CD8-positive, alpha-beta memory T cell (primary cell): ENCODE results near the gene GSK3A. TPM values are rescaled to one million over a fixed set of nuclear protein-coding genes. Genes with fewer than 3 reads are reported as not detected.
A peak's percentile ranks its signal among the peaks of the same experiment; 100 is the strongest.

ENCODE experiments used
- CTCF ChIA-PET: fragments of 350-600 bp; sonication (Branson Sonifier 250); formaldehyde crosslinking; loops from one replicate; lab custom pipeline; 2021; ENCODE audit warnings: antibody characterized with exemption; lab: Charles Lee
- POLR2A ChIA-PET: fragments of 350-600 bp; sonication (Branson Sonifier 250); formaldehyde crosslinking; loops from one replicate; lab custom pipeline; 2021; ENCODE audit warnings: antibody characterized with exemption; lab: Charles Lee
- DNase-seq, 5 donors: peaks; one replicate each; pipeline versions ENCODE4 v3.0.0 to v3.0.0-alpha.2; 2020 to 2022; ENCODE audit warnings: mixed read lengths in 1 of 5
- H3K27ac ChIP-seq: one replicate; pipeline ENCODE4 v1.7.0; 2013; ENCODE audit warnings: low read depth, mild to moderate bottlenecking, low read length, moderate library complexity
- H3K27me3 ChIP-seq: 2 replicates; pipeline ENCODE4 v1.7.0; 2013; ENCODE audit warnings: low read length, mild to moderate bottlenecking; ENCODE audit not compliant: insufficient read depth, poor library complexity, severe bottlenecking
- H3K36me3 ChIP-seq: 2 replicates; pipeline ENCODE4 v1.7.0; 2013; ENCODE audit warnings: mild to moderate bottlenecking, low read length, moderate library complexity; ENCODE audit not compliant: insufficient read depth
- H3K4me1 ChIP-seq: 2 replicates; pipeline ENCODE4 v1.7.0; 2013; ENCODE audit warnings: mild to moderate bottlenecking, low read length, moderate library complexity; ENCODE audit not compliant: insufficient read depth
- H3K4me3 ChIP-seq: 2 replicates; pipeline ENCODE4 v1.7.0; 2013; ENCODE audit warnings: mild to moderate bottlenecking, low read length
- H3K9me3 ChIP-seq: 2 replicates; pipeline ENCODE4 v1.7.0; 2013; ENCODE audit warnings: mild to moderate bottlenecking, low read length
- H3K27ac Mint-ChIP-seq, 8 donors: one replicate each; pipeline ENCODE4 v1.8.0; 2020 to 2021; ENCODE audit warnings: mixed read lengths in 8 of 8, mild to moderate bottlenecking in 6 of 8, inconsistent platforms in 3 of 8, moderate library complexity in 3 of 8
- H3K27me3 Mint-ChIP-seq, 2 donors: one replicate each; pipeline ENCODE4 v1.8.0; 2020 to 2021; ENCODE audit warnings: mixed read lengths in 2 of 2, mild to moderate bottlenecking in 1 of 2, moderate library complexity in 1 of 2
- H3K36me3 Mint-ChIP-seq, 3 donors: one replicate each; pipeline ENCODE4 v1.8.0; 2020 to 2021; ENCODE audit warnings: mixed read lengths in 3 of 3, inconsistent platforms in 1 of 3, mild to moderate bottlenecking in 1 of 3
- H3K4me1 Mint-ChIP-seq, 3 donors: one replicate each; pipeline ENCODE4 v1.8.0; 2020 to 2021; ENCODE audit warnings: mixed read lengths in 3 of 3, inconsistent platforms in 1 of 3, mild to moderate bottlenecking in 1 of 3
- H3K4me3 Mint-ChIP-seq, 7 donors: one replicate each; pipeline ENCODE4 v1.8.0; 2020 to 2021; ENCODE audit warnings: mixed read lengths in 7 of 7, mild to moderate bottlenecking in 6 of 7, moderate library complexity in 4 of 7, inconsistent platforms in 2 of 7
- H3K9me3 Mint-ChIP-seq, 5 donors: one replicate each; pipeline ENCODE4 v1.8.0; 2020 to 2022; ENCODE audit warnings: mixed read lengths in 5 of 5, mild to moderate bottlenecking in 3 of 5, moderate library complexity in 2 of 5, inconsistent platforms in 1 of 5
- polyA plus RNA-seq: library from polyadenylated mRNA; unstranded; fragments of 300-500 nt; fragmentation: Illumina TruSeq; gene quantifications from one replicate; pipeline ENCODE4 v1.2.3, GENCODE V29; 2021
- total RNA-seq, 2 experiments: library from RNA; stranded (reverse); gene quantifications; one replicate each; pipeline ENCODE4 v1.2.3, GENCODE V29; 2021

Gene GSK3A
- total and polyA plus RNA-seq, 3 experiments from 2014 or later: 23.8 to 53.5 (median 52.9) TPM

DNA sequence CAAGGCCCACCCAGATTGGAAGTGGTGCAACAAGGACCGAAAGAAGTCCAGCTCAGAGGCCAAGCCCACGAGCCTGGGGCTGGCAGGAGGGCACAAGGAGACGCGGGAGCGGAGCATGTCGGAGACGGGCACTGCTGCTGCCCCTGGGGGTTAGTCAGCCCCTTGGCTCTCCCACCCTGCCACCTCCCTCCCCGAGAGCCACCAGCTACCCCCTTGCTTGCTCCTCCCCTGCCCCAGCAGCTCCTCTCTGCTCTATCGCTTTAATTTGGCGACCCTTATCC, 45.4 kb upstream of the GSK3A start:
- Mint-ChIP-seq H3K4me3 (no peak overlapping the region), H3K27ac (no peak overlapping the region), H3K9me3 (no peaks in the 10 kb centered on the region), H3K36me3 (peaks cover 0 to 65% (median 0%) of the 10 kb centered on the region in 3 donors), H3K4me1 (peaks cover 15 to 26% (median 16%) of the 10 kb centered on the region in 3 donors), H3K27me3 (no peaks in the 10 kb centered on the region)
- no peak for DNase-seq
- H3K4me3 ChIP-seq: no peak overlapping the region
- H3K9me3 ChIP-seq: no peaks in the 10 kb centered on the region
- no peaks in the 10 kb centered on the region for H3K27me3 ChIP-seq
- peaks cover 20% of the 10 kb centered on the region for H3K36me3 ChIP-seq
- no peak overlapping the region for H3K27ac ChIP-seq
- ChIA-PET CTCF (no interaction called here), POLR2A (no interaction called here)
- H3K4me1 ChIP-seq: peaks cover 24% of the 10 kb centered on the region

DNA sequence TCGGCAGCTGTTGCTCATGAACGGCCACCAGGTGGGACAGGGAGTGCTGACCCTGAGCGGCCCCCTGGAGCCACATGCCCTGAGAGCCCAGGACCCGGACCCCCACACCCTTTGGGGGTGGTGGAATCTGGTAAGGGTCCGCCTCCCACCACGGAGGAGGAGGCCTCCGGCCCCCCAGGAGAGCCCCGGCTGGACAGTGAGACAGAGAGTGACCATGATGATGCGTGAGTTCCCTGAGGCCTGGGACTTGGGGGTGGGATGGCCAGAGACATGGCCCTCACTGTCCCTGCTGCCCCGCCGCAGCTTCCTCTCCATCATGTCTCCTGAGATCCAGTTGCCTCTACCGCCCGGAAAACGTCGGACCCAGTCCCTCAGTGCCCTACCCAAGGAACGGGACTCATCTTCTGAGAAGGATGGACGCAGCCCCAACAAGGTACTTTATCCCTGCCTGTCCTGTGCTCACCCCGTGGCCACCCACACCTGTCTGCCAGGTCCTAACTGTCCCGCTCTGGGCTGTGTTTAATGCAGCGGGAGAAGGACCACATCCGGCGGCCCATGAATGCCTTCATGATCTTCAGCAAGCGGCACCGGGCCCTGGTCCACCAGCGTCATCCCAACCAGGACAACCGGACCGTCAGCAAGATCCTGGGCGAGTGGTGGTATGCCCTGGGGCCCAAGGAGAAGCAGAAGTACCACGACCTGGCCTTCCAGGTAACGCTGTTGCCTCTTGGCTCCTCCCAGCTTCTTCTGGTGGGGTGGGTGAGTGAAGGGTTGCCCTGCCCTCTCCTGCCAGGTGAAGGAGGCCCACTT, 44.8 kb upstream of the GSK3A start:
- POLR2A ChIA-PET: no interaction called here
- H3K9me3 Mint-ChIP-seq: no peaks in the 10 kb centered on the region

DNA sequence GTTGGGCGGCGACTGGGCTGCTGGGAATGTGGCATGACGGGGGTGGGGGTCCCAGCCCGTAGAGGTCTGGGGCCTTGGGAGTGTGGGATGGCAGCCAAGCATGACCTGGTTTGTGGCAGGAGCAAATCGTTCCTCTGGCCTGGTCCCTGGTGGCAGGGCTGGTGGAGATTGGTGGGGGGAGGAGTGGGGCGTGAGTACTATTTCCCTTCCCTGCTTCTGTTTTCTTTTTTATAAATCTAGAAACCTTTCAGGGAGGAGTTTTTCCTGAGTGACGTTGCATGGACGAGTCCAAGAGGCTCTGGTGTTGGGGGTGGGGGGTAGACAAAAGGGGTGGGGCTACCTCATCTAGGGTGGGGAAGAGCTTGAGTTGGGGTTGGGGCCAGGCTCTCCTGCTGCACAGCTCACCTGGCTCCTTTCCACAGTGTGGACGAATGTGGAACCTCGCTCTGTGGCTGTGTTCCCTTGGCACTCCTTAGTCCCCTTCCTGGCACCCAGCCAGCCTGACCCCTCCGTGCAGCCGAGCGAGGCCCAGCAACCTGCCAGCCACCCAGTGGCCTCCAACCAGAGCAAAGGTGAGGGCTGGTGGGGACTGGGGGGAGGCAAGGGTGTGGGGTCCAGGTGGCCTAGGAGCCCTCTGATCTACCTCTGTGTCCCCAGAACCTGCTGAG, 44.1 kb upstream of the GSK3A start:
- Mint-ChIP-seq H3K4me3 (peak overlapping the region in 4 of 7 donors; percentile 20 to 92 (median 62)), H3K27me3 (no peaks in the 10 kb centered on the region), H3K9me3 (no peaks in the 10 kb centered on the region), H3K4me1 (peaks cover 10 to 25% (median 21%) of the 10 kb centered on the region in 3 donors), H3K27ac (peak overlapping the region in 7 of 8 donors; percentile 72 to 96 (median 86)), H3K36me3 (peaks cover 0 to 54% (median 0%) of the 10 kb centered on the region in 3 donors)
- DNase-seq: no peak
- H3K27ac ChIP-seq: peak overlapping the region; percentile 67
- H3K4me3 ChIP-seq: no peak overlapping the region
- no peaks in the 10 kb centered on the region for H3K9me3 ChIP-seq
- ChIA-PET CTCF (no interaction called here), POLR2A (no interaction called here)
- no peaks in the 10 kb centered on the region for H3K27me3 ChIP-seq
- H3K4me1 ChIP-seq: peaks cover 37% of the 10 kb centered on the region
- H3K36me3 ChIP-seq: peaks cover 20% of the 10 kb centered on the region

More for the DNA sequence above, 44.8 kb upstream of the GSK3A start:
- Histone ChIP-seq H3K4me1 (peaks cover 30% of the 10 kb centered on the region), H3K9me3 (no peaks in the 10 kb centered on the region), H3K4me3 (no peak overlapping the region), H3K27me3 (no peaks in the 10 kb centered on the region), H3K36me3 (peaks cover 20% of the 10 kb centered on the region), H3K27ac (no peak overlapping the region)
- peaks cover 0 to 60% (median 0%) of the 10 kb centered on the region in 3 donors for H3K36me3 Mint-ChIP-seq
- H3K27me3 Mint-ChIP-seq: no peaks in the 10 kb centered on the region
- peaks cover 15 to 26% (median 21%) of the 10 kb centered on the region in 3 donors for H3K4me1 Mint-ChIP-seq
- DNase-seq: no peak
- CTCF ChIA-PET: no interaction called here
- H3K4me3 Mint-ChIP-seq: peak overlapping the region in 1 of 7 donors; percentile 21
- H3K27ac Mint-ChIP-seq: peak overlapping the region in 2 of 8 donors; percentile 42 to 59

DNA sequence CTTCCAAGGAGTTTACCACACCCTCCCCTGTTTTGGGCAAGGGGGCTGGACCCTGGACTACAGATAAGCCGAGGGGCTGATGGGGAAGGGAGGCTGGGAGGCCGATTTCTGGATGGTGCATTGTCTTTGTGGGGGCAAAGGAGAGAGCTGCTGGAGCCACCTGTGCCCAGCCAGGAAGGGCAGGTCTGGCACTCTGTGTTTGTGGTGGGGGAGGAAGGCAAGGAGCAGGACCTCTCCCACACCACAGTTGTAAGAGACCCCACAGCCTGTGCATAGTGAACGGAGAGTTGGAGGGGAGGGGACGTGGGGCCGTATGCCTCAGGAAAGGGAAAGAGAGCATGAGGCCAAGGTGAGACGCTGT, 43.6 kb upstream of the GSK3A start:
- POLR2A ChIA-PET: no interaction called here

DNA sequence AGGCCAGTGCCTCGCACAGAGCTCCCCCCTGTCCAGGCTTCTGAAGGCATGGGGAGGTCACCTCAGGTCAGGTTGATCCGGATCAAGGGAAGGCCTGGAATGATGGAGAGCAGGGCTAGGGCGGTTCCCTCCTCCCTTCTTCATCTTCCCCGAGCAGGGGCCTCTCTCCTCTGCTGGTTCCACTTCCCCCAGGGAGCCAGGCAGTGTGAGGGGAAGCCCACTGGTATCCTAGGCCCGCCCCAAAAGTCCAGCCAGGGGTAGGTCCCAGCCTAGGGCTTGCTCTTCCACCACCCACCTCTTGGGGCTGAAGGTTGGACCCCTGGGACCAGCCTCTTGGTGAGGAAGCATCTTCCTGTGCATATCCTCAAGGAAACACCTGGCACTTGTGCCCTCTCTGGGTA, 43.1 kb upstream of the GSK3A start:
- H3K4me3 Mint-ChIP-seq: peak overlapping the region; percentile 83 to 97 (median 94)
- no peaks in the 10 kb centered on the region for H3K9me3 Mint-ChIP-seq
- H3K4me3 ChIP-seq: peak overlapping the region; percentile 78
- H3K27me3 ChIP-seq: no peaks in the 10 kb centered on the region
- DNase-seq: no peak
- ChIA-PET CTCF (interaction anchor here (1.1 to 1.3 kb wide), 2 partner anchors 43 to 177 kb away, joined by 3 to 4 read pairs; partner anchors contain the start of gene GSK3A), POLR2A (interaction anchor here (0.8 kb wide), 1 partner anchor 15 kb away, joined by 4 read pairs; no protein-coding TSS in a partner anchor)
- peaks cover 20% of the 10 kb centered on the region for H3K36me3 ChIP-seq
- no peaks in the 10 kb centered on the region for H3K9me3 ChIP-seq
- H3K27me3 Mint-ChIP-seq: no peaks in the 10 kb centered on the region
- H3K4me1 ChIP-seq: peaks cover 42% of the 10 kb centered on the region
- H3K4me1 Mint-ChIP-seq: peaks cover 10 to 29% (median 19%) of the 10 kb centered on the region in 3 donors
- H3K27ac ChIP-seq: peak overlapping the region; percentile 67
- H3K36me3 Mint-ChIP-seq: peaks cover 0 to 47% (median 0%) of the 10 kb centered on the region in 3 donors
- peak overlapping the region; percentile 1 to 97 (median 92) for H3K27ac Mint-ChIP-seq

More for the DNA sequence above, 43.6 kb upstream of the GSK3A start:
- Mint-ChIP-seq H3K36me3 (peaks cover 0 to 49% (median 0%) of the 10 kb centered on the region in 3 donors), H3K9me3 (no peaks in the 10 kb centered on the region), H3K27me3 (no peaks in the 10 kb centered on the region), H3K4me3 (peak overlapping the region in 6 of 7 donors; percentile 5 to 97 (median 74)), H3K4me1 (peaks cover 10 to 29% (median 19%) of the 10 kb centered on the region in 3 donors), H3K27ac (peak overlapping the region in 7 of 8 donors; percentile 5 to 96 (median 91))
- Histone ChIP-seq H3K4me1 (peaks cover 42% of the 10 kb centered on the region), H3K36me3 (peaks cover 20% of the 10 kb centered on the region), H3K27me3 (no peaks in the 10 kb centered on the region), H3K9me3 (no peaks in the 10 kb centered on the region), H3K4me3 (no peak overlapping the region), H3K27ac (peak overlapping the region; percentile 67)
- DNase-seq: no peak
- CTCF ChIA-PET: interaction anchor here (1.1 to 1.3 kb wide), 2 partner anchors 43 to 177 kb away, joined by 3 to 4 read pairs; partner anchors contain the start of gene GSK3A

DNA sequence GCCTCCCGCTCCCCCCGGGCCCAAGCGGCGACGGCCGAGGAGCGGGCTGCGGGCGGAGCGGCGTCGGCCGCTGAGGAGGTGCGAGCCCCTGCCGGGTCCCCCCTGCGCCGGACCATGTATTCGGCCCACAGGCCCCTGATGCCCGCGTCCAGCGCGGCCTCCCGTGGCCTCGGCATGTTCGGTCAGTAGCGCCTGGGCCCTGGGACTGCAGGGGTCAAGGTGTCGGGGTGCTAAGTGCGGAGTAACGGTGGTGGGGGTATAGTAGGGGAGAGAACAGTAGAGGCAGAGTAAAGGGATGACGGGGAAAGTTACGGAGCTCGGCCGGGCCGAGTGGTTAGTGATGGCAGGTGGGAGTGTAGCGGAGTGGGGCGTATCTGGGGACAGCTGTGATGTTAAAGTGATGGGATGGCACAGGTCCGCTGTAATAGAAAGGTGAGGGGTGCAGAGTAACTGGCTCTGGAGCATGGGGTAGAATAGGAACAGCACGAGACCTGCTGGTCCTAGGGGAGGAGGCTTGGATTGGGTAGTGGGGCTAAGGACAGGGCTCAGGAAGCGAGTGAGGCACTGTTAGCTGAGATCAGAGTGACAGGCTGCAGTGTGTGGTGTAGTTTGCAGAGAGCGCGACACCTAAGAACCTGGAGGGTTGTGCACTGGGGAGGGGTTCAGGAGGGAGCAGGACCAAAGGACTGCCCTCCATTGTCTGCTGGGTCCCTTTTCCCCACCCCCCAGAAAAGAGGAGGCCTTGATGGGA, 42.4 kb upstream of the GSK3A start:
- Histone ChIP-seq H3K27ac (peak overlapping the region; percentile 67), H3K9me3 (no peaks in the 10 kb centered on the region), H3K27me3 (no peaks in the 10 kb centered on the region), H3K4me3 (peak overlapping the region; percentile 78), H3K36me3 (peaks cover 18% of the 10 kb centered on the region), H3K4me1 (peaks cover 42% of the 10 kb centered on the region)
- peak overlapping the region; percentile 83 to 97 (median 94) for H3K4me3 Mint-ChIP-seq
- H3K36me3 Mint-ChIP-seq: peaks cover 0 to 40% (median 0%) of the 10 kb centered on the region in 3 donors
- peak overlapping the region; percentile 91 to 99 (median 96) for H3K27ac Mint-ChIP-seq
- CTCF ChIA-PET: interaction anchor here (0.6 to 1.3 kb wide), 5 partner anchors 12 to 418 kb away, joined by 3 to 6 read pairs (median 4); partner anchors contain the start of genes CIC and GSK3A
- peaks cover 0 to 2% of the 10 kb centered on the region in 2 donors for H3K27me3 Mint-ChIP-seq
- no peak for DNase-seq
- POLR2A ChIA-PET: interaction anchor here (0.6 to 1.7 kb wide), 8 partner anchors 15 to 86 kb away, joined by 3 to 5 read pairs (median 4); partner anchors contain the start of genes CIC and GSK3A
- H3K4me1 Mint-ChIP-seq: peaks cover 10 to 29% (median 22%) of the 10 kb centered on the region in 3 donors
- H3K9me3 Mint-ChIP-seq: no peaks in the 10 kb centered on the region

DNA sequence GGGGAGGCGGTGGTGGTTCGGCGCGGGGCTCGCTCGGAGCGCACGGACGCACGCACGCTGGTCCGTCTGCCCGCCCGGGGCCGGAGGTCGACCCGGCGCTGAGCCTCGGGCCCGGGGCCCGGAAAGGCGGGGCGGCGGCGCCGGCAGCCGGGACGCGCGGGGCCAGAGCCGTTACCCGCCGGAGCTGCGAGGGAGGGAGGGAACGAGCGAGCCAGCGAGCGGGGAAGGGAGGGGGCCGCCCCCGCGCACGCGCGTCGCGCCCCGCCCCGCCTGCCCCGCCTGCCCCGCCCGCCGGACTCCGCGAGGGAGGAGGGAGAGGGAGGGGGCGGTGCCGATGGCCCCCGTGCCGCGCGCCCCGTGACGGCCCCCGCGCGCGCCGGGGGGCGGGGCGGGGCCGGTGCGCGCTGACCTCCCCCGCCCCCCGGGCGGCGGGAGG, 41.7 kb upstream of the GSK3A start:
- H3K27ac ChIP-seq: no peak overlapping the region
- Mint-ChIP-seq H3K4me3 (no peak overlapping the region), H3K27me3 (peaks cover 0 to 2% of the 10 kb centered on the region in 2 donors), H3K4me1 (peaks cover 17 to 35% (median 29%) of the 10 kb centered on the region in 3 donors), H3K36me3 (peaks cover 0 to 33% (median 0%) of the 10 kb centered on the region in 3 donors), H3K27ac (no peak overlapping the region), H3K9me3 (no peaks in the 10 kb centered on the region)
- ChIA-PET CTCF (interaction anchor here (0.6 to 1.3 kb wide), 3 partner anchors 12 to 417 kb away, joined by 3 to 6 read pairs (median 5); partner anchors contain the start of gene CIC), POLR2A (interaction anchor here (0.6 to 1.7 kb wide), 7 partner anchors 14 to 85 kb away, joined by 3 to 5 read pairs (median 4); partner anchors contain the start of genes CIC and GSK3A)
- peaks cover 48% of the 10 kb centered on the region for H3K4me1 ChIP-seq
- H3K4me3 ChIP-seq: no peak overlapping the region
- DNase-seq: peak; percentile 85 to 91 (median 89)
- H3K9me3 ChIP-seq: no peaks in the 10 kb centered on the region
- no peaks in the 10 kb centered on the region for H3K27me3 ChIP-seq
- H3K36me3 ChIP-seq: peaks cover 12% of the 10 kb centered on the region
